ENCODE results near the gene FBXL13. TPM values are rescaled to one million over a fixed set of nuclear protein-coding genes. Genes with fewer than 3 reads are reported as not detected.

The FBXL13 gene
- total and polyA plus RNA-seq, 10 of the 15 experiments (the other 5 are each of a cell fraction or from before 2014, with no cell fraction given) = 0.08 to 0.95 (median 0.28) TPM; not detected in 2

GRCh38 chr7:102981451-102981850 is 93.1 kb downstream of the FBXL13 start:
- RAD21 ChIA-PET (ENCODE audit: unreplicated experiment) = no interaction called here
- TF ChIP-seq NFIC (IDR thresholded peaks at IDR 0.05; ENCODE audit: low read depth, low read length) (no peak), WRNIP1 (IDR thresholded peaks at IDR 0.05; ENCODE audit: borderline replicate concordance, low read depth, low read length) (no peak), MTA2 (IDR thresholded peaks at IDR 0.05; ENCODE audit: low read depth) (no peak), YY1 (IDR thresholded peaks at IDR 0.05; ENCODE audit: low read depth, low read length) (no peak), STAT1 (conservative IDR thresholded peaks at IDR 0.05) (no peak), BACH1 (IDR thresholded peaks at IDR 0.05; ENCODE audit: borderline replicate concordance) (no peak), CEBPB (IDR thresholded peaks at IDR 0.05; ENCODE audit: borderline replicate concordance in 1 of 2, low read depth in 2 of 2, low read length in 2 of 2) (no peak), RCOR1 (conservative IDR thresholded peaks at IDR 0.05; ENCODE audit: low read depth, low read length) (no peak), POLR2A (IDR thresholded peaks at IDR 0.05; ENCODE audit: low read depth, low read length) (no peak), CBX3 (IDR thresholded peaks at IDR 0.05; ENCODE audit: borderline replicate concordance, low read depth) (no peak), SUPT20H (IDR thresholded peaks at IDR 0.05; ENCODE audit: borderline replicate concordance, control insufficient read depth, low read depth, low read length) (no peak), ZNF592 (IDR thresholded peaks at IDR 0.05) (no peak), CHD2 (IDR thresholded peaks at IDR 0.05; ENCODE audit: borderline replicate concordance, low read depth, low read length) (no peak), JUND (IDR thresholded peaks at IDR 0.05; ENCODE audit: low read depth, low read length) (no peak), SKIL (IDR thresholded peaks at IDR 0.05; ENCODE audit: low read depth, poor library complexity, severe bottlenecking) (no peak)
- TF ChIP-seq, protein P1, sequence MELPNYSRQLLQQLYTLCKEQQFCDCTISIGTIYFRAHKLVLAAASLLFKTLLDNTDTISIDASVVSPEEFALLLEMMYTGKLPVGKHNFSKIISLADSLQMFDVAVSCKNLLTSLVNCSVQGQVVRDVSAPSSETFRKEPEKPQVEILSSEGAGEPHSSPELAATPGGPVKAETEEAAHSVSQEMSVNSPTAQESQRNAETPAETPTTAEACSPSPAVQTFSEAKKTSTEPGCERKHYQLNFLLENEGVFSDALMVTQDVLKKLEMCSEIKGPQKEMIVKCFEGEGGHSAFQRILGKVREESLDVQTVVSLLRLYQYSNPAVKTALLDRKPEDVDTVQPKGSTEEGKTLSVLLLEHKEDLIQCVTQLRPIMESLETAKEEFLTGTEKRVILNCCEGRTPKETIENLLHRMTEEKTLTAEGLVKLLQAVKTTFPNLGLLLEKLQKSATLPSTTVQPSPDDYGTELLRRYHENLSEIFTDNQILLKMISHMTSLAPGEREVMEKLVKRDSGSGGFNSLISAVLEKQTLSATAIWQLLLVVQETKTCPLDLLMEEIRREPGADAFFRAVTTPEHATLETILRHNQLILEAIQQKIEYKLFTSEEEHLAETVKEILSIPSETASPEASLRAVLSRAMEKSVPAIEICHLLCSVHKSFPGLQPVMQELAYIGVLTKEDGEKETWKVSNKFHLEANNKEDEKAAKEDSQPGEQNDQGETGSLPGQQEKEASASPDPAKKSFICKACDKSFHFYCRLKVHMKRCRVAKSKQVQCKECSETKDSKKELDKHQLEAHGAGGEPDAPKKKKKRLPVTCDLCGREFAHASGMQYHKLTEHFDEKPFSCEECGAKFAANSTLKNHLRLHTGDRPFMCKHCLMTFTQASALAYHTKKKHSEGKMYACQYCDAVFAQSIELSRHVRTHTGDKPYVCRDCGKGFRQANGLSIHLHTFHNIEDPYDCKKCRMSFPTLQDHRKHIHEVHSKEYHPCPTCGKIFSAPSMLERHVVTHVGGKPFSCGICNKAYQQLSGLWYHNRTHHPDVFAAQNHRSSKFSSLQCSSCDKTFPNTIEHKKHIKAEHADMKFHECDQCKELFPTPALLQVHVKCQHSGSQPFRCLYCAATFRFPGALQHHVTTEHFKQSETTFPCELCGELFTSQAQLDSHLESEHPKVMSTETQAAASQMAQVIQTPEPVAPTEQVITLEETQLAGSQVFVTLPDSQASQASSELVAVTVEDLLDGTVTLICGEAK (IDR thresholded peaks at IDR 0.05; ENCODE audit: borderline replicate concordance) = no peak

More at GRCh38 chr7:102981451-102981850, 93.1 kb downstream of the FBXL13 start:
- no peaks in the 10 kb centered on the region for H3K79me2 ChIP-seq (ENCODE audit: control insufficient read depth, insufficient read depth, low read length)
- H2AFZ ChIP-seq (ENCODE audit: control insufficient read depth, low read depth, low read length) = no peak overlapping the region
- H3K4me1 ChIP-seq (ENCODE audit: control insufficient read depth, insufficient read depth, low read length) = no peaks in the 10 kb centered on the region
- BruUV-seq (replicated peaks) = no TSS peak
- H3K9me3 ChIP-seq (replicated peaks; ENCODE audit: control insufficient read depth, insufficient read depth, low read length) = no peaks in the 10 kb centered on the region
- ATAC-seq (no peak), DNase-seq (ENCODE audit: low read depth, low spot score) (no peak), FAIRE-seq (no peak)
- WGBS (ENCODE audit: insufficient coverage, insufficient replicate concordance, low lambda C conversion rate, missing lambda C conversion rate) = 95% methylated on average over 2 of the region's 2 CpGs
- no peak overlapping the region for H3K9ac ChIP-seq (ENCODE audit: control insufficient read depth, insufficient read depth, low read length)
- no peaks in the 10 kb centered on the region for H3K36me3 ChIP-seq (ENCODE audit: control insufficient read depth in 2 of 2, insufficient read depth in 2 of 2, low read length in 1 of 2)
- ChIA-PET SMC1A (ENCODE audit: uncharacterized antibody, unreplicated experiment) (no interaction called here), CTCF (no interaction called here), POLR2A (no interaction called here)
- intact Hi-C loops (cut with micrococcal nuclease; ENCODE audit: unreplicated experiment) = no loop called here
- no peak overlapping the region for H3K4me3 ChIP-seq
- H3K27ac ChIP-seq (ENCODE audit: control insufficient read depth, insufficient read depth) = no peak overlapping the region
- H3K27me3 ChIP-seq (replicated peaks in 1 of 2; ENCODE audit: control insufficient read depth in 2 of 2, insufficient read depth in 2 of 2, low read length in 1 of 2) = no peaks in the 10 kb centered on the region
- no peaks in the 10 kb centered on the region for H4K20me1 ChIP-seq (ENCODE audit: control insufficient read depth, insufficient read depth)
- in situ Hi-C loops (cut with MboI) = no loop called here
- H3K4me2 ChIP-seq (ENCODE audit: control insufficient read depth, insufficient read depth) = no peak overlapping the region

Data from GM12878 (cell line).